H9 (cell line): ENCODE results near the gene MAPKAP1. TPM values are rescaled to one million over a fixed set of nuclear protein-coding genes. Genes with fewer than 3 reads are reported as not detected.

Experiments
- DNase-seq: peaks from one replicate; pipeline ENCODE4 v3.0.0-alpha.2; 2017
- H2AFZ ChIP-seq: one replicate; pipeline ENCODE4 v1.6.1; 2013; ENCODE audit warnings: mild to moderate bottlenecking, low read length, control low read depth, moderate library complexity
- H2AK5ac ChIP-seq: 2 replicates; pipeline ENCODE4 v1.6.1; 2013; ENCODE audit warnings: low read length, control low read depth, mixed read lengths; ENCODE audit not compliant: insufficient read length
- H2BK120ac ChIP-seq: one replicate; pipeline ENCODE4 v1.6.1; 2013; ENCODE audit warnings: low read depth, mild to moderate bottlenecking, low read length, control low read depth, inconsistent platforms; ENCODE audit not compliant: poor library complexity, severe bottlenecking
- H2BK12ac ChIP-seq: 2 replicates; pipeline ENCODE4 v1.6.1; 2013; ENCODE audit warnings: low read length, control low read depth, mixed read lengths, low read depth; ENCODE audit not compliant: insufficient read length
- H2BK15ac ChIP-seq: 2 replicates; pipeline ENCODE4 v1.6.1; 2013; ENCODE audit warnings: low read depth, low read length, control low read depth
- H2BK20ac ChIP-seq: one replicate; pipeline ENCODE4 v1.6.1; 2013; ENCODE audit warnings: low read depth, mild to moderate bottlenecking, low read length, control low read depth, inconsistent platforms; ENCODE audit not compliant: poor library complexity, severe bottlenecking
- H2BK5ac ChIP-seq: 2 replicates; pipeline ENCODE4 v1.6.1; 2013; ENCODE audit warnings: low read length, control low read depth, mixed read lengths; ENCODE audit not compliant: insufficient read length
- H3K14ac ChIP-seq: 2 replicates; pipeline ENCODE4 v1.6.1; 2013; ENCODE audit warnings: low read length, control low read depth; ENCODE audit not compliant: insufficient read depth
- H3K18ac ChIP-seq: 2 replicates; pipeline ENCODE4 v1.6.1; 2013; ENCODE audit warnings: low read depth, mild to moderate bottlenecking, mixed read lengths, low read length, control low read depth; ENCODE audit not compliant: insufficient read length
- H3K23ac ChIP-seq: 2 replicates; pipeline ENCODE4 v1.6.1; 2013; ENCODE audit warnings: low read length, control low read depth, mixed read lengths, low read depth; ENCODE audit not compliant: insufficient read length
- H3K23me2 ChIP-seq: 2 replicates; pipeline ENCODE4 v1.6.1; 2013; ENCODE audit warnings: low read depth, mild to moderate bottlenecking, mixed read lengths, low read length, control low read depth; ENCODE audit not compliant: insufficient read length, poor library complexity, severe bottlenecking
- H3K27ac ChIP-seq: 2 replicates; pipeline ENCODE4 v1.5.1; 2013; ENCODE audit warnings: low read length, control low read depth, mixed read lengths, low read depth; ENCODE audit not compliant: insufficient read length
- H3K27me3 ChIP-seq: 2 replicates; pipeline ENCODE4 v1.6.1; 2013; ENCODE audit warnings: low read length, control low read depth, inconsistent platforms; ENCODE audit not compliant: insufficient read depth
- H3K4ac ChIP-seq: 2 replicates; pipeline ENCODE4 v1.6.1; 2013; ENCODE audit warnings: low read depth, mild to moderate bottlenecking, control low read depth, inconsistent platforms, low read length, moderate library complexity
- H3K4me1 ChIP-seq: 2 replicates; pipeline ENCODE4 v1.6.1; 2013; ENCODE audit warnings: low read length, control low read depth, inconsistent platforms; ENCODE audit not compliant: insufficient read depth
- H3K4me2 ChIP-seq: 2 replicates; pipeline ENCODE4 v1.6.1; 2013; ENCODE audit warnings: low read length, control low read depth, mixed read lengths; ENCODE audit not compliant: insufficient read length, insufficient read depth
- H3K56ac ChIP-seq: 2 replicates; pipeline ENCODE4 v1.6.1; 2013; ENCODE audit warnings: low read depth, mild to moderate bottlenecking, mixed read lengths, low read length, control low read depth; ENCODE audit not compliant: insufficient read length
- H3K79me1 ChIP-seq: 2 replicates; pipeline ENCODE4 v1.6.1; 2013; ENCODE audit warnings: low read depth, mild to moderate bottlenecking, moderate library complexity, low read length, control low read depth, inconsistent platforms; ENCODE audit not compliant: insufficient read depth, poor library complexity, severe bottlenecking
- H3K79me2 ChIP-seq: 2 replicates; pipeline ENCODE4 v1.6.1; 2013; ENCODE audit warnings: low read length, control low read depth, inconsistent platforms; ENCODE audit not compliant: insufficient read depth
- H3K9ac ChIP-seq: 2 replicates; pipeline ENCODE4 v1.6.1; 2013; ENCODE audit warnings: low read length, control low read depth, mixed read lengths; ENCODE audit not compliant: insufficient read length; ENCODE audit errors: extremely low read depth
- H3K9me3 ChIP-seq: one replicate; pipeline ENCODE4 v1.6.1; 2013; ENCODE audit warnings: low read depth, low read length, inconsistent platforms; ENCODE audit not compliant: control insufficient read depth
- H3T11ph ChIP-seq: one replicate; pipeline ENCODE4 v1.6.1; 2013; ENCODE audit warnings: mild to moderate bottlenecking, low read length, control low read depth, inconsistent platforms
- H4K20me1 ChIP-seq: one replicate; pipeline ENCODE4 v1.6.1; 2013; ENCODE audit not compliant: control insufficient read depth, insufficient read length, insufficient read depth
- H4K5ac ChIP-seq: 2 replicates; pipeline ENCODE4 v1.6.1; 2013; ENCODE audit warnings: low read depth, mild to moderate bottlenecking, mixed read lengths, low read length, control low read depth; ENCODE audit not compliant: insufficient read length
- H4K8ac ChIP-seq: replicated peaks from 2 replicates; pipeline ENCODE4 v1.6.1; 2013; ENCODE audit warnings: low read length, control low read depth, mixed read lengths, low read depth; ENCODE audit not compliant: insufficient read length
- H4K91ac ChIP-seq: 2 replicates; pipeline ENCODE4 v1.6.1; 2013; ENCODE audit warnings: low read depth, mild to moderate bottlenecking, moderate library complexity, mixed read lengths, low read length, control low read depth; ENCODE audit not compliant: insufficient read length
- H3K27ac Mint-ChIP-seq, 3 experiments: 2 replicates in 2 of 3; 3 replicates in 1 of 3; pipeline ENCODE4 v1.8.0; 2020 to 2021; ENCODE audit warnings: mixed read lengths in 3 of 3, mild to moderate bottlenecking in 1 of 3, moderate library complexity in 1 of 3
- H3K27me3 Mint-ChIP-seq: 2 replicates; pipeline ENCODE4 v1.8.0; 2021; ENCODE audit warnings: low read depth, mild to moderate bottlenecking, moderate library complexity, mixed read lengths
- H3K36me3 Mint-ChIP-seq, 3 experiments: 2 replicates in 2 of 3; 3 replicates in 1 of 3; pipeline ENCODE4 v1.8.0; 2020 to 2021; ENCODE audit warnings: low read depth in 3 of 3, mixed read lengths in 3 of 3; ENCODE audit not compliant: insufficient read depth in 1 of 3
- H3K4me1 Mint-ChIP-seq, 2 experiments: 2 replicates each; pipeline ENCODE4 v1.8.0; 2020; ENCODE audit warnings: mixed read lengths in 2 of 2
- H3K4me3 Mint-ChIP-seq, 2 experiments: 2 replicates in 1 of 2; 3 replicates in 1 of 2; pipeline ENCODE4 v1.8.0; 2020 to 2021; ENCODE audit warnings: mild to moderate bottlenecking in 2 of 2, mixed read lengths in 2 of 2, moderate library complexity in 1 of 2
- H3K9me3 Mint-ChIP-seq, 2 experiments: 2 replicates in 1 of 2; 3 replicates in 1 of 2; pipeline ENCODE4 v1.8.0; 2020; ENCODE audit warnings: mild to moderate bottlenecking in 2 of 2, mixed read lengths in 2 of 2, moderate library complexity in 1 of 2
- CTCF ChIP-seq: fragments of 200-600 bp; sonication (generic); conservative IDR thresholded peaks from 3 replicates; pipeline ENCODE4 v1.8.0; 2021; ENCODE audit warnings: antibody characterized with exemption, mild to moderate bottlenecking
- WGBS: extraction: QIAGEN DNeasy Blood & Tissue Kit; methylation state at CpG from one replicate; pipeline ENCODE4 v1.1.7; 2013; ENCODE audit warnings: missing lambda C conversion rate, low lambda C conversion rate, mixed read lengths; ENCODE audit not compliant: insufficient read length; ENCODE audit errors: extremely low coverage; 5-methylcytosine and 5-hydroxymethylcytosine counted together
- total RNA-seq: library from RNA; stranded (reverse); gene quantifications from 2 replicates; pipeline ENCODE4 v1.2.1, GENCODE V29; 2021

Gene MAPKAP1
- total RNA-seq, 1 experiment from 2014 or later: 97.0 TPM

- no peaks in the 10 kb centered on the region for H3K79me1 ChIP-seq
- H3K14ac ChIP-seq: no peak overlapping the region
- no peak overlapping the region for H3K4me3 Mint-ChIP-seq
- H2BK120ac ChIP-seq: no peak overlapping the region
- H3K23ac ChIP-seq: no peak overlapping the region
- H2BK12ac ChIP-seq: no peak overlapping the region
- H3K18ac ChIP-seq: no peak overlapping the region
- peaks cover 30 to 34% of the 10 kb centered on the region in 2 experiments for H3K4me1 Mint-ChIP-seq
- H3K27ac ChIP-seq: no peak overlapping the region
- H3K23me2 ChIP-seq: no peaks in the 10 kb centered on the region
- H4K8ac ChIP-seq: no peak overlapping the region
- H3K27me3 Mint-ChIP-seq: no peaks in the 10 kb centered on the region
- no peak overlapping the region for H3T11ph ChIP-seq
- H3K4me2 ChIP-seq: no peak overlapping the region
- H2AFZ ChIP-seq: no peak overlapping the region
- no peaks in the 10 kb centered on the region for H3K79me2 ChIP-seq
- no peaks in the 10 kb centered on the region for H3K9me3 ChIP-seq
- H3K9me3 Mint-ChIP-seq: no peaks in the 10 kb centered on the region
- no peak overlapping the region for H2BK5ac ChIP-seq
- no peak overlapping the region for H3K9ac ChIP-seq
- no peak overlapping the region for H2BK15ac ChIP-seq
- no peak overlapping the region for H4K91ac ChIP-seq
- H3K27ac Mint-ChIP-seq: peak overlapping the region in 1 of 3 experiments; percentile 57; a peak in 1 of 7 replicates
- no peak overlapping the region for H3K4ac ChIP-seq
- H2AK5ac ChIP-seq: no peak overlapping the region
- no peak for TF ChIP-seq CTCF
- WGBS: no CpG with 5 or more reads among the region's 5 CpGs
- peaks cover 0 to 6% (median 4%) of the 10 kb centered on the region in 3 experiments; a peak in 2 of 7 replicates for H3K36me3 Mint-ChIP-seq
- H4K20me1 ChIP-seq: no peaks in the 10 kb centered on the region
- H3K56ac ChIP-seq: no peak overlapping the region
- DNase-seq: no peak
- H2BK20ac ChIP-seq: no peak overlapping the region
- no peak overlapping the region for H4K5ac ChIP-seq
- H3K4me1 ChIP-seq: peaks cover 5% of the 10 kb centered on the region; the same call in 1 of the 2 replicates
- no peaks in the 10 kb centered on the region for H3K27me3 ChIP-seq
Measured at GRCh38 chr9:125509476-125509875, 197.5 kb downstream of the MAPKAP1 start.
